MM.1S (cell line): ENCODE results near the gene FAM20A.

ENCODE experiments used
- CTCF ChIP-seq: fragments of 300-600 bp; sonication (generic); IDR thresholded peaks from 2 replicates; pipeline ENCODE4 v1.5.1; 2016; ENCODE audit warnings: antibody characterized with exemption, low read length, mixed read lengths
- EZH2 ChIP-seq: fragments of 300-600 bp; sonication (generic); optimal IDR thresholded peaks from 2 replicates; pipeline ENCODE3; 2017; ENCODE audit warnings: low read depth, mild to moderate bottlenecking, antibody characterized with exemption, low read length, mixed read lengths

DNA sequence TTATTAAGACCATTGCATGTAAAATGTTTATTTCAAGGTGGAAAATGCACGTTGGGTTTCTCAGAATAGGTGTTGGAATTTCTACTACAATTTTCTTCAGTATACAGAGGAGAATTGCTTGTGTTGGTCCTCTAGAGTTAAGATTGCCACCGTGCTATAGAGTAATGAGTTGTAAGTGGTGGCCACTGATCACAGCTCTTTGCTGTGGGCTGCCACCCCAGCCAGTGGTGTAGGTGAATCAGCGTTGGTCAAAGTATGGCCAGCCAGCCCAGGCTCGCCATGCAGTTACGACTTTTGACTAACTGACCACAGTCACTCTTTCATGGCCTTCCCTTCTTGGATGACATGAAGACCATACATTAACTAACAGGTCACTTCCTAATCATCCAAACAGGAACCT is 101.6 kb downstream of the FAM20A start:
- TF ChIP-seq CTCF (no peak), EZH2 (no peak)
